Lower lobe of right lung (tissue), 2 donors: ENCODE measurements around the gene STX10. TPM values are rescaled to one million over a fixed set of nuclear protein-coding genes. Genes with fewer than 3 reads are reported as not detected.

Experiments used
- ATAC-seq, 2 donors: fragments of 200-7000 bp; cut with Tn5 transposase; one replicate each; pipeline ENCODE4 v1.9.1; 2020 to 2022; ENCODE audit warnings: mild to moderate bottlenecking in 2 of 2, moderate library complexity in 2 of 2
- DNase-seq: peaks from one replicate; pipeline ENCODE4 v3.0.0-alpha.2; 2020
- H3K27ac ChIP-seq: fragments of 200-600 bp; one replicate; pipeline ENCODE4 v1.8.0; 2022
- H3K27me3 ChIP-seq: fragments of 200-600 bp; one replicate; pipeline ENCODE4 v1.8.0; 2022; ENCODE audit warnings: low read depth
- H3K36me3 ChIP-seq: fragments of 200-600 bp; one replicate; pipeline ENCODE4 v1.8.0; 2022; ENCODE audit warnings: mild to moderate bottlenecking
- H3K4me1 ChIP-seq: fragments of 200-600 bp; one replicate; pipeline ENCODE4 v1.8.0; 2022
- H3K4me3 ChIP-seq: fragments of 200-600 bp; one replicate; pipeline ENCODE4 v1.8.0; 2022; ENCODE audit warnings: mild to moderate bottlenecking
- H3K9me3 ChIP-seq: fragments of 200-600 bp; one replicate; pipeline ENCODE4 v1.8.0; 2022
- CTCF ChIP-seq: fragments of 200-600 bp; IDR thresholded peaks from one replicate; pipeline ENCODE4 v1.8.0; 2022; ENCODE audit warnings: antibody characterized with exemption, mild to moderate bottlenecking
- intact Hi-C: fragments of 100-400 bp; cut with DNase I; formaldehyde crosslinking; loops from one replicate; pipeline ENCODE4 v1.11.0; 2022
- total RNA-seq: library from RNA; stranded (reverse); fragmentation: NEBNext Ultra II Directional; extraction: Animal tissue kit (Norgen Biotek cat#: 25700); gene quantifications from one replicate; pipeline ENCODE4 v1.2.1, GENCODE V29; 2021
- donor health status: DM: no; HTN: yes; CAD: no; lungs with severe emphysema.

The STX10 gene
- total RNA-seq, 1 donor from 2014 or later, result 82.7 TPM

- Histone ChIP-seq H3K4me3 (no peak overlapping the region), H3K27me3 (no peaks in the 10 kb centered on the region), H3K4me1 (peaks cover 78% of the 10 kb centered on the region), H3K9me3 (no peaks in the 10 kb centered on the region), H3K36me3 (no peaks in the 10 kb centered on the region), H3K27ac (peak overlapping the region; percentile 88)
- no peak for TF ChIP-seq CTCF
- DNase-seq (no peak), ATAC-seq (no peak)
- intact Hi-C loops, result no loop called here
Observed at GRCh38 chr19:13165162-13165997, 15.2 kb upstream of the STX10 start.

- no peak for TF ChIP-seq CTCF
- H3K27me3 ChIP-seq, result no peaks in the 10 kb centered on the region
- peak overlapping the region; percentile 55 for H3K4me3 ChIP-seq
- DNase-seq (peak; percentile 69), ATAC-seq (peak in 1 of 2 donors; percentile 4)
- peaks cover 78% of the 10 kb centered on the region for H3K4me1 ChIP-seq
- H3K36me3 ChIP-seq, result no peaks in the 10 kb centered on the region
- H3K9me3 ChIP-seq, result no peaks in the 10 kb centered on the region
- intact Hi-C loops, result no loop called here
- peak overlapping the region; percentile 88 for H3K27ac ChIP-seq
Observed at GRCh38 chr19:13164343-13165161, 14.4 kb upstream of the STX10 start.

GRCh38 chr19:13163609-13164342 is 13.6 kb upstream of the STX10 start:
- ATAC-seq, result peak; percentile 26 to 51

GRCh38 chr19:13162724-13163608 is 12.8 kb upstream of the STX10 start:
- H3K4me1 ChIP-seq, result peaks cover 66% of the 10 kb centered on the region
- DNase-seq, result peak; percentile 98

More at GRCh38 chr19:13163609-13164342, 13.6 kb upstream of the STX10 start:
- intact Hi-C loops, result no loop called here
- H3K4me3 ChIP-seq, result peak overlapping the region; percentile 55
- peak; percentile 77 for DNase-seq
- H3K27me3 ChIP-seq, result no peaks in the 10 kb centered on the region
- no peaks in the 10 kb centered on the region for H3K9me3 ChIP-seq
- H3K36me3 ChIP-seq, result no peaks in the 10 kb centered on the region
- H3K27ac ChIP-seq, result peak overlapping the region; percentile 88
- TF ChIP-seq CTCF, result no peak
- peaks cover 74% of the 10 kb centered on the region for H3K4me1 ChIP-seq

More at GRCh38 chr19:13162724-13163608, 12.8 kb upstream of the STX10 start:
- no peak for TF ChIP-seq CTCF
- intact Hi-C loops, result no loop called here
- Histone ChIP-seq H3K27me3 (no peaks in the 10 kb centered on the region), H3K36me3 (no peaks in the 10 kb centered on the region), H3K9me3 (no peaks in the 10 kb centered on the region), H3K4me3 (peak overlapping the region; percentile 55), H3K27ac (peak overlapping the region; percentile 88)
- ATAC-seq, result peak; percentile 90 to 92
